Measurements from ENCODE around the gene CST2. TPM values are rescaled to one million over a fixed set of nuclear protein-coding genes. Genes with fewer than 3 reads are reported as not detected.

The CST2 gene
- total RNA-seq, 1 experiment from 2014 or later = not detected

DNA sequence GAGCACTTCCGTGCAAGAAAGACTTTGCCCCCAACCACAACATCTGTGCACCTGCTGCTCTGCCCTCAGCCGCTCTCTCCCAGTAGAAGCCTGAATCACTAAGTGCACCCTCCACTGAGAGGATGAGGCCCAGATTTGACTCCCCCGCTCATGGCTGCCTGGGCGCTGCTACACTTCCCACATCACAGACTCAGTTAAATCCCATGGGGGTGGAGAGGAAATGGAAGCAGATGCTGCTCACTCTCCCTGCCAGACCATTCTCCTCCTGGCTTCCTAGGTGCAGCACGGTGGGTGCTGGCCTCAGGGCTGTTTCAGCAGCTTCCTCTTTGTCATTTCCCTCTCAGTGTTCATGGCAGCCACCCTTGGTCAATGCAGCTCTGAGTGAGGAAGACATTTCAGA lies 48.2 kb upstream of the CST2 start:
- ChIA-PET POLR2A (no interaction called here), CTCF (no interaction called here)
- Histone ChIP-seq H3K36me3 (ENCODE audit: control insufficient read depth, insufficient read depth, low read length) (no peaks in the 10 kb centered on the region), H3K9me3 (ENCODE audit: control insufficient read depth, insufficient read depth, low read depth, low read length) (no peaks in the 10 kb centered on the region), H3K4me3 (ENCODE audit: low read depth in 2 of 2, low read length in 2 of 2) (no peak overlapping the region), H3K27me3 (ENCODE audit: control insufficient read depth, insufficient read depth, low read length) (no peaks in the 10 kb centered on the region), H3K27ac (ENCODE audit: low read length) (no peak overlapping the region), H3K4me1 (ENCODE audit: control insufficient read depth, insufficient read depth, low read length) (no peaks in the 10 kb centered on the region)
- TF ChIP-seq TCF7L2 (IDR thresholded peaks at IDR 0.05; ENCODE audit: low read depth, low read length) (no peak), POLR2AphosphoS5 (IDR thresholded peaks at IDR 0.05; ENCODE audit: low read depth, low read length) (no peak), SIN3A (IDR thresholded peaks at IDR 0.05; ENCODE audit: borderline replicate concordance, insufficient read depth, low read depth, low read length) (no peak)
- TF ChIP-seq, protein P1, sequence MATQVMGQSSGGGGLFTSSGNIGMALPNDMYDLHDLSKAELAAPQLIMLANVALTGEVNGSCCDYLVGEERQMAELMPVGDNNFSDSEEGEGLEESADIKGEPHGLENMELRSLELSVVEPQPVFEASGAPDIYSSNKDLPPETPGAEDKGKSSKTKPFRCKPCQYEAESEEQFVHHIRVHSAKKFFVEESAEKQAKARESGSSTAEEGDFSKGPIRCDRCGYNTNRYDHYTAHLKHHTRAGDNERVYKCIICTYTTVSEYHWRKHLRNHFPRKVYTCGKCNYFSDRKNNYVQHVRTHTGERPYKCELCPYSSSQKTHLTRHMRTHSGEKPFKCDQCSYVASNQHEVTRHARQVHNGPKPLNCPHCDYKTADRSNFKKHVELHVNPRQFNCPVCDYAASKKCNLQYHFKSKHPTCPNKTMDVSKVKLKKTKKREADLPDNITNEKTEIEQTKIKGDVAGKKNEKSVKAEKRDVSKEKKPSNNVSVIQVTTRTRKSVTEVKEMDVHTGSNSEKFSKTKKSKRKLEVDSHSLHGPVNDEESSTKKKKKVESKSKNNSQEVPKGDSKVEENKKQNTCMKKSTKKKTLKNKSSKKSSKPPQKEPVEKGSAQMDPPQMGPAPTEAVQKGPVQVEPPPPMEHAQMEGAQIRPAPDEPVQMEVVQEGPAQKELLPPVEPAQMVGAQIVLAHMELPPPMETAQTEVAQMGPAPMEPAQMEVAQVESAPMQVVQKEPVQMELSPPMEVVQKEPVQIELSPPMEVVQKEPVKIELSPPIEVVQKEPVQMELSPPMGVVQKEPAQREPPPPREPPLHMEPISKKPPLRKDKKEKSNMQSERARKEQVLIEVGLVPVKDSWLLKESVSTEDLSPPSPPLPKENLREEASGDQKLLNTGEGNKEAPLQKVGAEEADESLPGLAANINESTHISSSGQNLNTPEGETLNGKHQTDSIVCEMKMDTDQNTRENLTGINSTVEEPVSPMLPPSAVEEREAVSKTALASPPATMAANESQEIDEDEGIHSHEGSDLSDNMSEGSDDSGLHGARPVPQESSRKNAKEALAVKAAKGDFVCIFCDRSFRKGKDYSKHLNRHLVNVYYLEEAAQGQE (IDR thresholded peaks at IDR 0.05; ENCODE audit: insufficient read depth in 1 of 2, low read depth in 2 of 2, low read length in 1 of 2) = no peak
- TF ChIP-seq, protein P2, sequence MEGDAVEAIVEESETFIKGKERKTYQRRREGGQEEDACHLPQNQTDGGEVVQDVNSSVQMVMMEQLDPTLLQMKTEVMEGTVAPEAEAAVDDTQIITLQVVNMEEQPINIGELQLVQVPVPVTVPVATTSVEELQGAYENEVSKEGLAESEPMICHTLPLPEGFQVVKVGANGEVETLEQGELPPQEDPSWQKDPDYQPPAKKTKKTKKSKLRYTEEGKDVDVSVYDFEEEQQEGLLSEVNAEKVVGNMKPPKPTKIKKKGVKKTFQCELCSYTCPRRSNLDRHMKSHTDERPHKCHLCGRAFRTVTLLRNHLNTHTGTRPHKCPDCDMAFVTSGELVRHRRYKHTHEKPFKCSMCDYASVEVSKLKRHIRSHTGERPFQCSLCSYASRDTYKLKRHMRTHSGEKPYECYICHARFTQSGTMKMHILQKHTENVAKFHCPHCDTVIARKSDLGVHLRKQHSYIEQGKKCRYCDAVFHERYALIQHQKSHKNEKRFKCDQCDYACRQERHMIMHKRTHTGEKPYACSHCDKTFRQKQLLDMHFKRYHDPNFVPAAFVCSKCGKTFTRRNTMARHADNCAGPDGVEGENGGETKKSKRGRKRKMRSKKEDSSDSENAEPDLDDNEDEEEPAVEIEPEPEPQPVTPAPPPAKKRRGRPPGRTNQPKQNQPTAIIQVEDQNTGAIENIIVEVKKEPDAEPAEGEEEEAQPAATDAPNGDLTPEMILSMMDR (IDR thresholded peaks at IDR 0.05) = no peak
- in situ Hi-C loops (cut with HindIII; ENCODE audit: low pct_unique_long_range_greater_than_20kb, low sequenced_read_pairs) = no loop called here
- DNase-seq (ENCODE audit: low read depth, low spot score) = no peak
- intact Hi-C loops (cut with micrococcal nuclease; ENCODE audit: unreplicated experiment) = no loop called here
- BruUV-seq (replicated peaks) = no TSS peak
- ATAC-seq = no peak

DNA sequence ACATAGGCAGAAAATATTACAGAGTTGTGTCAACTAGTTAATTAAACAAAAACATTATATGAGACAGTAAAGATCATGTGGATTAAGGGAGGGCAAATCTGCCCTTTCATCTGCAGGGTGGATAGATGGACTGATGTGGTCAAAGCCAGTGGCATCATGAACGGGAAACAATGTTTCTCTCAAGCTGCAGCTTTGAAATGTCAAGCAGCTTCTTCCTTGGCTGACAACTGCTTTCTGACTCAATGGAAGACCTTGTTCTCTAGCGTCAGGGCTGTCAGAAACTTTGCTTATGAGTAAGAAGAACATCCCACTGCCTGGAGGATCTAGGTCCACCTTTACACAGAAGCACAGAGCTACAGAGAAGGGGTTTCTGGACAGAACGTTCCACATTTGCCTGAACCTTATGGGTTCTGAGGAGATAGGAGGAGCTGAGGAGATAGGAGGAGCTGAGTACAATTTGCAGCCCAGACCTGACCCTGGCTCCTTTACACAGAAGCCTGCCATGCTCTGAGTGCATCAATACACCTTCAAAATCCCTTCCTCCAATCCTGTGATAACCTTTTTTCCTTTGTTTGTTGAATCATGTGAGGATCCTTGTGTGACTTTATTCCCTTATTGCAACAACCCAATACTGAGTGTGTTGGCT lies 47.0 kb upstream of the CST2 start:
- no TSS peak for BruUV-seq (replicated peaks)
- TF ChIP-seq TCF7L2 (IDR thresholded peaks at IDR 0.05; ENCODE audit: low read depth, low read length) (no peak), POLR2AphosphoS5 (IDR thresholded peaks at IDR 0.05; ENCODE audit: low read depth, low read length) (no peak), SIN3A (IDR thresholded peaks at IDR 0.05; ENCODE audit: borderline replicate concordance, insufficient read depth, low read depth, low read length) (no peak)
- TF ChIP-seq, protein P1 (IDR thresholded peaks at IDR 0.05; ENCODE audit: insufficient read depth in 1 of 2, low read depth in 2 of 2, low read length in 1 of 2) = no peak
- TF ChIP-seq, protein P2 (IDR thresholded peaks at IDR 0.05) = no peak
- no peaks in the 10 kb centered on the region for H3K27me3 ChIP-seq (ENCODE audit: control insufficient read depth, insufficient read depth, low read length)
- POLR2A ChIA-PET = no interaction called here
- H3K9me3 ChIP-seq (ENCODE audit: control insufficient read depth, insufficient read depth, low read depth, low read length) = no peaks in the 10 kb centered on the region
- no peak overlapping the region for H3K4me3 ChIP-seq (ENCODE audit: low read depth in 2 of 2, low read length in 2 of 2)
- ATAC-seq = no peak
- H3K27ac ChIP-seq (ENCODE audit: low read length) = no peak overlapping the region
- no peak for DNase-seq (ENCODE audit: low read depth, low spot score)
- H3K4me1 ChIP-seq (ENCODE audit: control insufficient read depth, insufficient read depth, low read length) = no peaks in the 10 kb centered on the region
- CTCF ChIA-PET = no interaction called here
- intact Hi-C loops (cut with micrococcal nuclease; ENCODE audit: unreplicated experiment) = no loop called here
- H3K36me3 ChIP-seq (ENCODE audit: control insufficient read depth, insufficient read depth, low read length) = no peaks in the 10 kb centered on the region
- in situ Hi-C loops (cut with HindIII; ENCODE audit: low pct_unique_long_range_greater_than_20kb, low sequenced_read_pairs) = no loop called here

All from Panc1 (cell line).